Dermis lymphatic vessel endothelial cell (primary cell): Measurements from ENCODE around the gene FLT3LG. TPM values are rescaled to one million over a fixed set of nuclear protein-coding genes. Genes with fewer than 3 reads are reported as not detected.

ENCODE experiments used
- total RNA-seq: library from RNA; depleted of rRNA; stranded (reverse); fragments of >200 nt; gene quantifications from 2 replicates; pipeline ENCODE4 v1.2.1, GENCODE V29; 2014

The FLT3LG gene, protein sequence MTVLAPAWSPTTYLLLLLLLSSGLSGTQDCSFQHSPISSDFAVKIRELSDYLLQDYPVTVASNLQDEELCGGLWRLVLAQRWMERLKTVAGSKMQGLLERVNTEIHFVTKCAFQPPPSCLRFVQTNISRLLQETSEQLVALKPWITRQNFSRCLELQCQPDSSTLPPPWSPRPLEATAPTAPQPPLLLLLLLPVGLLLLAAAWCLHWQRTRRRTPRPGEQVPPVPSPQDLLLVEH
- total RNA-seq = 0.60 and 1.4 TPM in 2 replicates

DNA sequence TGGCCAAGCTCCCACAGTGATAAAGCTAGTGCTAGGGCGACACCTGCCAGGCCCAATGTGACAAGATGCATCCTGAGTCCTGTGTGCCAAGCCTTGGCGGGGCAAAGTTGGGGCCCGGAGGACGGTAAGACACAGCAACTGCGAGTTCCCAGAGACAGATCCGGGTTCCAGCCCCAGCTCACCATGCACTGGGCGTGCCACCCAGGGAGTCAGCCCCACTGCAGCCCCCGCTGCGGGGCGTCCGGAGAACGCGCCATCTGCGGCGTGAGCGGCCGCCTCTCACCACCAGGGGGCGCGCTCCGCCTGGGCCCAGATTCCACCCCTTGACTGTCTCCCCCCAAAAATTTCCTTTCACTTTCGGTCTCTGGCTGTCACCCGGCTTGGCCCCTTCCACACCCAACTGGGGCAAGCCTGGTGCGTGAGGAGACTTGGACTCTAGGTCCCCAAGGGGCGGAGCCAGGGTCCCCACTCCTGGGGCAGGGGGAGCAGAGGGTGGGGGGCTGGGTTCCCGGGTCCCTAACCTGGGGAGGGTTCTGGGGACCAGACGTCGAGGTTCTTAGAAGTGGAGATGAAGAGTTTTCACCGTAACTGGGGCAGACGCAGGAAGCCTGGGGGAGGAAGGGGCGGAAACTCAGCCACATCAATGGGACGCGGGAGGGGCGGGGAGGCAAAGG lies at the start of gene FLT3LG:
Gene FLT3LG (plus strand): TSS at position 348 of the 674 bp plus-strand sequence. CDS start 425 bp downstream, outside the sequence.

DNA sequence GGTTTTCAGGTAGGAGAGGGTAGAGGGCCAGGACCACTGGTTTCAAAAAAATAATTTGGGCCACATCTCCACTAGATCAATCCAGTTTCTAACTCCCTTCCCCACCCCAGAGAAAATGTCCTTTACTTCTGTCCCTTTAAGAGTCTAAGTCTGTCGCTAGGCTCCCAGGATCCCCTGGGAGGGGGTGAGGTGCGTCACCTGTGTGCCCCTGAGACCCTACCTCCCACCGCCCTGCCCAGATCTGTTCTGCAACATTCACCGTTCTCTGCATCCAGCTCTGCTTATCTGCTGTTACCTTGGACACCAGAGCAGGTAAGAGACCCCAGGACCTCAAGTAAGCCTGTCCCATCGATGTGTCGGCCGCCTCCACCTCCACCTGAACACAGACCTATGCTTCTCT lies 48.8 kb upstream of the FLT3LG start, which contains the start of gene GFY:
Gene GFY (plus strand): TSS at position 211 of the 400 bp plus-strand sequence. CDS start 1,043 bp downstream, outside the sequence.

DNA sequence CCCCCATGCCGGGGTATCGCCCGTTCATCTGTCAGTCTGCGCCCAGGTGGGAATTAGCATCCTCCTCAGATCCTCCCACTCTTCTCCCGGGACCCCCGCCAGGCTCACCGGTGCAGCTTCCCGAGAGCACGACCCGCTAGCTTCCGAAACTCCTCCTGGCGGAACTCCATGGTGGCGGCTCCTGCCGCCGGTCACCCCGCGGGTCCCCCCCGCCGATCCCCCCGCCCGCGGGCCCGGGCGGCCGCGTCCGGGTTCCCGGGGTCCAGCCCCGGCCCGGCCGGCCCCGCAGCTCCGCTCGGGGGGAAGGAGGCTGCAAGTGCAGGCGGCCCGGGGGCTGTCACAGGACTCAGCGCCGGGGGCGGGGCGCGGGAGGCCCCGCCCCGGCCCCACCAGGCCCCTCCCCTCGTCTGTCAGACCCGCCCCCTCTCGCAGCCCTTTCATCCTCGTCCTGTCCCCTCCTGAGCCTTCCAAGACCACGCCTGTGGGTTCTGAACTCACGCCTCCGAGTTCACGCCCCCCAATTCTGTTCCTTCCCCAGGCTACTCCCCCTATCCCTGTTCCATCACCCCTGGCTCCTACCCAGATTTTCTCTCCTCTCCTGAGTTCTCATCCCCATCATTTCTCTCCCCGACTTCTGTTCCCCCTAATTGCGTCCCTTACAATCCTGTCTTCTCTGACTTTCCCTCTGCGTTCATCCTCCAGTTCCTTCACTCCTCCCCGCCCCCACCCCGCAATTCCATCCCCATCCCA lies 32.6 kb upstream of the FLT3LG start, which contains the start of gene SLC17A7:
Gene SLC17A7 (minus strand): TSS at position 318 of the 750 bp plus-strand sequence. CDS start 148 bp downstream, at position 170.

DNA sequence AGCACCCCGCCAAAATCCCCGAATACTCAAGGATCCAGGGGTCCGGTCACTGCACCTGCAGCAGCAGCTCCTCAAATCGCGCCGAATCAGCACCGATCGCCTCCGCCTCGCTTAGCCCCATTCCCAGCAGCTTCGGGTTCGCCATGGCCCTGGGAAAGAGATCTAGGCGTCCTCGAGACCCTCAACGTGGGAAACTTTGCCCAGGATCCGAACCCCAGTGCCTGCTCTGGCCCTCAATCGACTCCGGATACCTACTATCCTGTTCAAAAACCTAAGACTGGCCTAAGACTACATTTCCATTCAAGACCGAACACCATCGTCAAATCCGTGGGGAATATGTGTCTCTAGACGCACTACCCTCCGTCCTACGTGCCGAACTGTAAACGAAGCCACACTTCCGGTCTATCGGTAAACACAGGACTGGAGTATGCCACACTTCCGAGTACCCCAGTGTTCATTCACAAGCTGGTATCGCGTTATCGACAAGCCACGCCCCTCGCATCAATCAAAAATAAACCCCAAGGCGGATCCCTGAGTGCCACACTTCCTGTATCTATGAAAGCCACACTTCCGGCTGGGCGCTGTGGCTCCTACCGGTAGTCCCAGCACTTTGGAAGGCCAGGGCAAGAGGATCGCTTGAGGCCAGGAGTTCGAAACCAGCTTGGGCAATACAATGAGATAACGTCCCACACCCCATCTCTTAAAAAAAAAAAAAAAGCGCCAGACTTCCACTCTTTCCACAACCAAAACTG lies 22.4 kb upstream of the FLT3LG start, which contains the start of gene PIH1D1:
Gene PIH1D1 (minus strand): TSS at position 385 of the 752 bp plus-strand sequence. CDS start 240 bp downstream, at position 145.

DNA sequence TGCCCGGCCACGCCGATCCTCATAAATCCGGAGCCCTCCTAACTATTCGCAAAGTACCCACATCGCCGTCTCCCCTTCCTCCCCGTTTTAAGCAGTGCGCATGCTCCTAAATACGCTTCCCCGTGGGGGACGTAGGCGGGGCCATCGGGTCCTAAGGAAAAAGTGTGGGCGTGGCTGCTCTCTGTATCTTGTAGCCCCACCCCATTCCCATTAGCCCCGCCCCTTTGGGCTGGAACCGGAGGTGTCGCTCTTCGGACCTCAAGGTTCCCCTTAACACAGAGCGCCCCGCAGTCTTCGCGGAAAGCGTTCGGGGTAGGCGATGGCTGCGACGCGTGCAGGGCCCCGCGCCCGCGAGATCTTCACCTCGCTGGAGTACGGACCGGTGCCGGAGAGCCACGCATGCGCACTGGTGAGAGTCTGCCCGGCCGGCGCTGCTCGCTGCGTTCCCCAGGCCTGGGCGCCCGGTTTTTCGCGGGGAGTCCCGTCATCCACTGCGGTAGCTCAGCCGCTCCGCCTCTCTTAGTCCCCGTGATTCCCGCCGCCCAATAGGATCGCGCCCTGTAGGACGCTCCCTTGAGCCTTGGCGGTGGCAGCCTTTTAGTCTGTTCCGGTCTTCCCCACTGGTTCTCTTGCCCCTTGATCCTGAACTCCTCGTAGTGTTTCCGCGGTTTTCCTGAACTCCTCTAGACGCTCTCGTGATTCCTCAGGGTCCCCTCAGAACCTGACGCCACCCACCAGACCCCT lies 20.8 kb upstream of the FLT3LG start, which contains the start of gene ALDH16A1:
Gene ALDH16A1 (plus strand): TSS at position 213 of the 744 bp plus-strand sequence. CDS start 107 bp downstream, at position 320.

DNA sequence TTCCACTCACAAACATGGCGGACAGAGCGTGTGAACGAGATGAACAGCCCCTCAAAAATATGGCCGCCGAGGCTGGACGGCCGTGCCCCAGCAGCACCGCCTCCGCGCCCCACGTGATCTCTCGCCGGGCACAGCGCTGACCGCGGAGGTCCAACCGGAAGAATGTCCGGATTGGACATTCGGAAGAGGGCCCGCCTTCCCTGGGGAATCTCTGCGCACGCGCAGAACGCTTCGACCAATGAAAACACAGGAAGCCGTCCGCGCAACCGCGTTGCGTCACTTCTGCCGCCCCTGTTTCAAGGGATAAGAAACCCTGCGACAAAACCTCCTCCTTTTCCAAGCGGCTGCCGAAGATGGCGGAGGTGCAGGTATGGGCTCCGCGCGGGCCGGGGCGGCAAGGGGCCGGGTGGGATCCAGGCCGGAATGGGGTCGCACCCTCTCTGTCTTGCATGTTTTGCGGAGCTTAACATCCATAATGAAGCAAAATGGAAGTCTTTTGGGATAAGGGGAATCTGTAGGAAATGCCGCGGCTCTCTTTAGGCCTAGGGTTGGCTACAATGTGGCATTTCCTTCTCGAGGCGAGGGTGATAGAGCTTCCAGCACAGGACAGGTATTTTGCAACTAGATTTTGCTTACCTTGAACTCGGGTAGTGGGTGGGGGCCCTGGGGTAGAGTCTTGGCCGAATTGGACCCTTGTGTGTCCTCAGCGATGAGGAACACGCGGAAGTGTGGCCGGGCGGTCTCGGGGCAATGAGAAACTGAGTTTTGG lies 13.4 kb downstream of the FLT3LG start, which contains the start of gene RPL13A:
Gene RPL13A (plus strand): TSS at position 332 of the 769 bp plus-strand sequence. CDS start 22 bp downstream, at position 354.

Other genes starting within 250 kb of the FLT3LG start
- 0.43 and 0.52 TPM in 2 replicates for gene SLC6A16, start 149.0 kb upstream of the FLT3LG start, total RNA-seq
- gene CD37, start 138.8 kb upstream of the FLT3LG start, total RNA-seq = not detected in 2 replicates
- 61.4 and 79.1 TPM in 2 replicates for gene TEAD2, start 111.8 kb upstream of the FLT3LG start, total RNA-seq
- 0.34 and 0.43 TPM in 2 replicates for gene DKKL1, start 110.3 kb upstream of the FLT3LG start, total RNA-seq
- gene KASH5, start 86.0 kb upstream of the FLT3LG start, total RNA-seq = not detected in 2 replicates
- gene PTH2, start 50.8 kb upstream of the FLT3LG start, total RNA-seq = not detected in 2 replicates
- not detected in 2 replicates for gene GFY, start 48.8 kb upstream of the FLT3LG start, total RNA-seq
- 0.22 and 0.26 TPM in 2 replicates for gene SLC17A7, start 32.7 kb upstream of the FLT3LG start, total RNA-seq
- 141 and 154 TPM in 2 replicates for gene PIH1D1, start 22.4 kb upstream of the FLT3LG start, total RNA-seq
- 54.6 and 58.0 TPM in 2 replicates for gene ALDH16A1, start 21.0 kb upstream of the FLT3LG start, total RNA-seq
- gene RPL13A, start 13.4 kb downstream of the FLT3LG start, total RNA-seq = 4,546 and 5,479 TPM in 2 replicates
- gene RPS11, start 22.2 kb downstream of the FLT3LG start, total RNA-seq = 2,954 and 3,854 TPM in 2 replicates
- 152 and 195 TPM in 2 replicates for gene FCGRT, start 38.4 kb downstream of the FLT3LG start, total RNA-seq
- gene RCN3, start 53.8 kb downstream of the FLT3LG start, total RNA-seq = 3.7 and 7.8 TPM in 2 replicates
- gene NOSIP, start 106.3 kb downstream of the FLT3LG start, total RNA-seq = 83.2 and 95.1 TPM in 2 replicates
- gene PRRG2, start 107.1 kb downstream of the FLT3LG start, total RNA-seq = 9.0 and 12.1 TPM in 2 replicates
- 1.0 and 1.6 TPM in 2 replicates for gene PRR12, start 117.0 kb downstream of the FLT3LG start, total RNA-seq
- 13.0 and 20.7 TPM in 2 replicates for gene RRAS, start 165.9 kb downstream of the FLT3LG start, total RNA-seq
- gene SCAF1, start 168.0 kb downstream of the FLT3LG start, total RNA-seq = 4.3 and 4.9 TPM in 2 replicates
- 28.6 and 36.0 TPM in 2 replicates for gene IRF3, start 191.6 kb downstream of the FLT3LG start, total RNA-seq
- gene BCL2L12, start 191.7 kb downstream of the FLT3LG start, total RNA-seq = 2.6 and 3.4 TPM in 2 replicates
- 308 and 326 TPM in 2 replicates for gene PRMT1, start 203.1 kb downstream of the FLT3LG start, total RNA-seq
- 0.22 and 0.52 TPM in 2 replicates for gene ADM5, start 215.4 kb downstream of the FLT3LG start, total RNA-seq
- gene CPT1C, start 216.9 kb downstream of the FLT3LG start, total RNA-seq = 11.8 and 12.5 TPM in 2 replicates